Measurements from ENCODE around the gene RECK. TPM values are rescaled to one million over a fixed set of nuclear protein-coding genes. Genes with fewer than 3 reads are reported as not detected.

RECK gene
- total RNA-seq, 1 experiment from 2014 or later, result 10.3 TPM

GRCh38 chr9:36136894-36137391 lies 100.2 kb downstream of the RECK start:
- no peak overlapping the region for H2BK120ac ChIP-seq (ENCODE audit: low read depth, low read length, poor library complexity, severe bottlenecking)
- H3K14ac ChIP-seq (ENCODE audit: insufficient read depth, low read length), result no peak overlapping the region; the same call in 1 of the 2 replicates
- no CpG with 5 or more reads among the region's 40 CpGs for WGBS (ENCODE audit: extremely low coverage, insufficient read length, low lambda C conversion rate)
- no peak overlapping the region for H2AK5ac ChIP-seq (ENCODE audit: insufficient read length, low read length)
- no peak overlapping the region for H2BK5ac ChIP-seq (ENCODE audit: insufficient read length, low read length)
- no peak overlapping the region for H2BK20ac ChIP-seq (ENCODE audit: low read depth, low read length, poor library complexity, severe bottlenecking)
- no peak overlapping the region for H4K8ac ChIP-seq (replicated peaks; ENCODE audit: insufficient read length, low read depth, low read length)
- no peaks in the 10 kb centered on the region for H3K9me3 ChIP-seq (ENCODE audit: control insufficient read depth, low read depth, low read length)
- H3K27me3 ChIP-seq (ENCODE audit: insufficient read depth, low read length), result peaks cover 27% of the 10 kb centered on the region
- no peak overlapping the region for H3K4ac ChIP-seq (ENCODE audit: low read depth, low read length)
- H3K9ac ChIP-seq (ENCODE audit: extremely low read depth, insufficient read length, low read length), result no peak overlapping the region
- H2AFZ ChIP-seq (ENCODE audit: low read length), result no peak overlapping the region
- H3K4me1 ChIP-seq (ENCODE audit: insufficient read depth, low read length), result peaks cover 2% of the 10 kb centered on the region; the same call in 1 of the 2 replicates
- no peak overlapping the region for H3K18ac ChIP-seq (ENCODE audit: insufficient read length, low read depth, low read length)
- no peak overlapping the region for H3K56ac ChIP-seq (ENCODE audit: insufficient read length, low read depth, low read length)
- no peak overlapping the region for H2BK15ac ChIP-seq (ENCODE audit: low read depth, low read length)
- H3T11ph ChIP-seq (ENCODE audit: low read length), result no peak overlapping the region
- H4K20me1 ChIP-seq (ENCODE audit: control insufficient read depth, insufficient read depth, insufficient read length), result no peaks in the 10 kb centered on the region
- TF ChIP-seq, protein P1, sequence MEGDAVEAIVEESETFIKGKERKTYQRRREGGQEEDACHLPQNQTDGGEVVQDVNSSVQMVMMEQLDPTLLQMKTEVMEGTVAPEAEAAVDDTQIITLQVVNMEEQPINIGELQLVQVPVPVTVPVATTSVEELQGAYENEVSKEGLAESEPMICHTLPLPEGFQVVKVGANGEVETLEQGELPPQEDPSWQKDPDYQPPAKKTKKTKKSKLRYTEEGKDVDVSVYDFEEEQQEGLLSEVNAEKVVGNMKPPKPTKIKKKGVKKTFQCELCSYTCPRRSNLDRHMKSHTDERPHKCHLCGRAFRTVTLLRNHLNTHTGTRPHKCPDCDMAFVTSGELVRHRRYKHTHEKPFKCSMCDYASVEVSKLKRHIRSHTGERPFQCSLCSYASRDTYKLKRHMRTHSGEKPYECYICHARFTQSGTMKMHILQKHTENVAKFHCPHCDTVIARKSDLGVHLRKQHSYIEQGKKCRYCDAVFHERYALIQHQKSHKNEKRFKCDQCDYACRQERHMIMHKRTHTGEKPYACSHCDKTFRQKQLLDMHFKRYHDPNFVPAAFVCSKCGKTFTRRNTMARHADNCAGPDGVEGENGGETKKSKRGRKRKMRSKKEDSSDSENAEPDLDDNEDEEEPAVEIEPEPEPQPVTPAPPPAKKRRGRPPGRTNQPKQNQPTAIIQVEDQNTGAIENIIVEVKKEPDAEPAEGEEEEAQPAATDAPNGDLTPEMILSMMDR (conservative IDR thresholded peaks at IDR 0.05), result no peak
- peaks cover 14% of the 10 kb centered on the region for H3K23me2 ChIP-seq (ENCODE audit: insufficient read length, low read depth, low read length, poor library complexity, severe bottlenecking)
- no peak overlapping the region for H3K23ac ChIP-seq (ENCODE audit: insufficient read length, low read depth, low read length)
- Mint-ChIP-seq H3K4me1 (peaks cover 29 to 42% of the 10 kb centered on the region in 2 experiments), H3K27me3 (ENCODE audit: low read depth) (peaks cover 90% of the 10 kb centered on the region), H3K27ac (peak overlapping the region in 1 of 3 experiments; percentile 60; a peak in 2 of 7 replicates), H3K4me3 (peak overlapping the region; percentile 70 to 85), H3K36me3 (ENCODE audit: insufficient read depth in 1 of 3, low read depth in 3 of 3) (peaks cover 0 to 1% (median 0%) of the 10 kb centered on the region in 3 experiments; a peak in 1 of 7 replicates), H3K9me3 (peaks cover 0 to 5% of the 10 kb centered on the region in 2 experiments; a peak in 2 of 5 replicates)
- H3K27ac ChIP-seq (ENCODE audit: insufficient read length, low read depth, low read length), result no peak overlapping the region
- no peak overlapping the region for H4K5ac ChIP-seq (ENCODE audit: insufficient read length, low read depth, low read length)
- no peaks in the 10 kb centered on the region for H3K79me2 ChIP-seq (ENCODE audit: insufficient read depth, low read length)
- no peaks in the 10 kb centered on the region for H3K79me1 ChIP-seq (ENCODE audit: insufficient read depth, low read depth, low read length, poor library complexity, severe bottlenecking)
- DNase-seq, result no peak
- no peak overlapping the region for H2BK12ac ChIP-seq (ENCODE audit: insufficient read length, low read depth, low read length)
- peak overlapping the region; percentile 80 for H3K4me2 ChIP-seq (ENCODE audit: insufficient read depth, insufficient read length, low read length)
- H4K91ac ChIP-seq (ENCODE audit: insufficient read length, low read depth, low read length), result no peak overlapping the region

Data from H9 (cell line).